Peyer's patch (tissue), 4 donors: Measurements from ENCODE around the gene CKB. TPM values are rescaled to one million over a fixed set of nuclear protein-coding genes. Genes with fewer than 3 reads are reported as not detected.

Source experiments
- DNase-seq, 3 donors: peaks; one replicate each; pipeline ENCODE4 v3.0.0-alpha.2; 2017 to 2019
- H3K27ac ChIP-seq, 4 donors: fragments of 200-600 bp; sonication (generic); one replicate each; pipeline ENCODE4 v1.5.1; 2016 to 2019
- H3K27me3 ChIP-seq, 2 donors: fragments of 200-600 bp; sonication (generic); one replicate each; pipeline ENCODE4 v1.5.1; 2019
- H3K36me3 ChIP-seq, 3 donors: fragments of 200-600 bp; sonication (generic); one replicate each; pipeline ENCODE4 v1.5.1; 2016 to 2019
- H3K4me1 ChIP-seq, 4 donors: fragments of 200-600 bp; sonication (generic); one replicate each; pipeline ENCODE4 v1.5.1; 2016 to 2019
- H3K4me3 ChIP-seq, 4 donors: fragments of 200-600 bp; sonication (generic); 1 replicate in 3 of 4; 2 replicates in 1 of 4; pipeline ENCODE4 v1.5.1; 2016 to 2019; ENCODE audit warnings: mild to moderate bottlenecking in 1 of 4
- H3K9me3 ChIP-seq, 4 donors: fragments of 200-600 bp; sonication (generic); one replicate each; pipeline ENCODE4 v1.5.1; 2016 to 2019; ENCODE audit warnings: mild to moderate bottlenecking in 1 of 4
- POLR2A ChIP-seq, 2 donors: fragments of 450-650 bp; IDR thresholded peaks; one replicate each; pipeline ENCODE4 v1.5.1; 2017; ENCODE audit warnings: antibody characterized with exemption in 2 of 2, mild to moderate bottlenecking in 2 of 2, moderate library complexity in 2 of 2
- total RNA-seq, 4 donors: library from RNA; depleted of rRNA; stranded (reverse); fragments of >200 nt; gene quantifications; one replicate each; pipeline ENCODE4 v1.1.0, GENCODE V29; 2016
- TF ChIP-seq, protein P1 (sequence below), 6 experiments: fragments of 450-650 bp in 4 of 6; fragments of 200-600 bp in 2 of 6; sonication (generic) in 1 of 6; IDR thresholded peaks; one replicate each; pipeline ENCODE4 v1.5.1; 2017 to 2019; ENCODE audit warnings: antibody characterized with exemption in 6 of 6, mild to moderate bottlenecking in 3 of 6, moderate library complexity in 1 of 6

CKB gene
- total RNA-seq, 4 donors from 2014 or later: 40.1 to 101 (median 68.4) TPM

GRCh38 chr14:103523575-103523954 lies 935 bp upstream of the CKB start:
- Histone ChIP-seq H3K27me3 (peaks cover 0 to 6% of the 10 kb centered on the region in 2 donors), H3K36me3 (no peaks in the 10 kb centered on the region), H3K9me3 (no peaks in the 10 kb centered on the region), H3K4me3 (no peak overlapping the region), H3K27ac (no peak overlapping the region), H3K4me1 (peaks cover 0 to 77% (median 33%) of the 10 kb centered on the region in 4 donors)
- no peak for DNase-seq
- TF ChIP-seq, protein P1, sequence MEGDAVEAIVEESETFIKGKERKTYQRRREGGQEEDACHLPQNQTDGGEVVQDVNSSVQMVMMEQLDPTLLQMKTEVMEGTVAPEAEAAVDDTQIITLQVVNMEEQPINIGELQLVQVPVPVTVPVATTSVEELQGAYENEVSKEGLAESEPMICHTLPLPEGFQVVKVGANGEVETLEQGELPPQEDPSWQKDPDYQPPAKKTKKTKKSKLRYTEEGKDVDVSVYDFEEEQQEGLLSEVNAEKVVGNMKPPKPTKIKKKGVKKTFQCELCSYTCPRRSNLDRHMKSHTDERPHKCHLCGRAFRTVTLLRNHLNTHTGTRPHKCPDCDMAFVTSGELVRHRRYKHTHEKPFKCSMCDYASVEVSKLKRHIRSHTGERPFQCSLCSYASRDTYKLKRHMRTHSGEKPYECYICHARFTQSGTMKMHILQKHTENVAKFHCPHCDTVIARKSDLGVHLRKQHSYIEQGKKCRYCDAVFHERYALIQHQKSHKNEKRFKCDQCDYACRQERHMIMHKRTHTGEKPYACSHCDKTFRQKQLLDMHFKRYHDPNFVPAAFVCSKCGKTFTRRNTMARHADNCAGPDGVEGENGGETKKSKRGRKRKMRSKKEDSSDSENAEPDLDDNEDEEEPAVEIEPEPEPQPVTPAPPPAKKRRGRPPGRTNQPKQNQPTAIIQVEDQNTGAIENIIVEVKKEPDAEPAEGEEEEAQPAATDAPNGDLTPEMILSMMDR (IDR thresholded peaks at IDR 0.05): no peak
- no peak for TF ChIP-seq POLR2A (IDR thresholded peaks at IDR 0.05)

GRCh38 chr14:103521951-103522563 lies 573 bp downstream of the CKB start:
- TF ChIP-seq, protein P1 (IDR thresholded peaks at IDR 0.05): no peak
- no peak for TF ChIP-seq POLR2A (IDR thresholded peaks at IDR 0.05)
- no peak for DNase-seq
- no peaks in the 10 kb centered on the region for H3K36me3 ChIP-seq
- H3K4me1 ChIP-seq: peaks cover 0 to 76% (median 21%) of the 10 kb centered on the region in 4 donors
- H3K27me3 ChIP-seq: peaks cover 0 to 6% of the 10 kb centered on the region in 2 donors
- no peaks in the 10 kb centered on the region for H3K9me3 ChIP-seq
- H3K27ac ChIP-seq: peak overlapping the region; percentile 49 to 87 (median 71)
- H3K4me3 ChIP-seq: peak overlapping the region; percentile 45 to 70 (median 62)

DNA sequence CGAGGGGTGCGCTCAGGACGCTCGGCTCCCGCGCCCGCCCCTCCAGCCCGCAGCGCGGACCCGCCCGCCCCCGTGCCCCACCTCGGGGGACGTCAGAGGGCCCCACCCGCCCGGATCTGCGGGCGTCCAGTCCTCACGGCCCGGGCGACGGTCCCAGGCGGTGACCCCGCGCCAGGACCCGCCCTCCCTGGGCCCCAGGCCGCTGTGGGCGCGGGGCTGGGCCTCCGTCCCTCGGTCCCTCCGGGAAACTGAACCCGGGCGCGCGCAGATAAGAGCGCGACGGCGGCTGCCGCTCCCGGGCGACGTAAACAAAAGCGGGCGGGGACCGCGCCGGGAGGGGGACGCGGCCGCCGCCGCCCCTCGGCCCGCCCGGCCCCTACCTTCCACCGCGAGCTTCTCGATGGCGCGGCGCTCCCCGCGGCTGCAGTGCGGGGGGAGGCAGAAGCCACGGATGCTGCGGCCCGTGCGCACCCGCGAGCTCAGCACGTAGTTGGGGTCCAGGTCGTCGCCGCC lies 1.1 kb downstream of the CKB start:
- no peak for DNase-seq
- peaks cover 0 to 6% of the 10 kb centered on the region in 2 donors for H3K27me3 ChIP-seq
- H3K9me3 ChIP-seq: no peaks in the 10 kb centered on the region
- peaks cover 0 to 73% (median 21%) of the 10 kb centered on the region in 4 donors for H3K4me1 ChIP-seq
- H3K4me3 ChIP-seq: peak overlapping the region; percentile 45 to 70 (median 62)
- no peaks in the 10 kb centered on the region for H3K36me3 ChIP-seq
- peak overlapping the region; percentile 49 to 87 (median 71) for H3K27ac ChIP-seq
- TF ChIP-seq POLR2A (IDR thresholded peaks at IDR 0.05): no peak
- TF ChIP-seq, protein P1 (IDR thresholded peaks at IDR 0.05): no peak

- Histone ChIP-seq H3K27me3 (peaks cover 0 to 6% of the 10 kb centered on the region in 2 donors), H3K4me3 (peak overlapping the region; percentile 45 to 70 (median 62)), H3K9me3 (no peaks in the 10 kb centered on the region), H3K4me1 (peaks cover 0 to 66% (median 21%) of the 10 kb centered on the region in 4 donors), H3K27ac (peak overlapping the region; percentile 49 to 87 (median 71)), H3K36me3 (no peaks in the 10 kb centered on the region)
- peak; percentile 76 to 90 (median 84) for DNase-seq
- peak in 1 of 2 donors; percentile 26 for TF ChIP-seq POLR2A (IDR thresholded peaks at IDR 0.05)
- TF ChIP-seq, protein P1 (IDR thresholded peaks at IDR 0.05): peak; percentile 31 to 61 (median 48)
These were observed 1.8 kb downstream of the CKB start for GRCh38 chr14:103520657-103521437.

GRCh38 chr14:103520269-103520656 lies 2.4 kb downstream of the CKB start:
- H3K36me3 ChIP-seq: no peaks in the 10 kb centered on the region
- peak overlapping the region in 3 of 4 donors; percentile 62 to 87 (median 80) for H3K27ac ChIP-seq
- H3K27me3 ChIP-seq: peaks cover 0 to 6% of the 10 kb centered on the region in 2 donors
- H3K4me3 ChIP-seq: peak overlapping the region in 2 of 4 donors; percentile 67 to 70
- peaks cover 0 to 60% (median 21%) of the 10 kb centered on the region in 4 donors for H3K4me1 ChIP-seq
- DNase-seq: no peak
- TF ChIP-seq, protein P1 (IDR thresholded peaks at IDR 0.05): no peak
- no peak for TF ChIP-seq POLR2A (IDR thresholded peaks at IDR 0.05)
- H3K9me3 ChIP-seq: no peaks in the 10 kb centered on the region
